Esophagus (tissue), 2 donors: Measurements from ENCODE around the gene CAPN10. TPM values are rescaled to one million over a fixed set of nuclear protein-coding genes. Genes with fewer than 3 reads are reported as not detected.

Experiments used
- H3K27ac ChIP-seq, 2 donors: one replicate each; pipeline ENCODE4 v1.5.1; 2013; ENCODE audit warnings: low read depth in 2 of 2, mild to moderate bottlenecking in 2 of 2, inconsistent platforms in 1 of 2, low read length in 1 of 2, moderate library complexity in 1 of 2
- H3K27me3 ChIP-seq, 2 donors: one replicate each; pipeline ENCODE4 v1.6.1; 2013; ENCODE audit warnings: low read length in 2 of 2, control low read depth in 1 of 2, mild to moderate bottlenecking in 1 of 2; ENCODE audit not compliant: insufficient read depth in 2 of 2, control insufficient read depth in 1 of 2
- H3K36me3 ChIP-seq, 2 donors: one replicate each; pipeline ENCODE4 v1.6.1; 2013; ENCODE audit warnings: low read length in 1 of 2; ENCODE audit not compliant: control insufficient read depth in 2 of 2, insufficient read depth in 2 of 2
- H3K4me1 ChIP-seq, 2 donors: one replicate each; pipeline ENCODE4 v1.6.1; 2013; ENCODE audit warnings: low read length in 1 of 2; ENCODE audit not compliant: control insufficient read depth in 2 of 2, insufficient read depth in 2 of 2
- H3K4me3 ChIP-seq, 2 donors: one replicate each; pipeline ENCODE4 v1.5.1; 2013; ENCODE audit warnings: low read length in 2 of 2, mild to moderate bottlenecking in 2 of 2, low read depth in 1 of 2, moderate library complexity in 1 of 2
- H3K9me3 ChIP-seq, 2 donors: one replicate each; pipeline ENCODE4 v1.6.1; 2013; ENCODE audit warnings: mild to moderate bottlenecking in 2 of 2, low read depth in 1 of 2, low read length in 1 of 2, moderate library complexity in 1 of 2; ENCODE audit not compliant: control insufficient read depth in 2 of 2, insufficient read depth in 1 of 2
- WGBS, 2 donors: extraction: QIAGEN DNeasy Blood & Tissue Kit; methylation state at CpG; one replicate each; pipeline ENCODE4 v1.1.7; 2013; 5-methylcytosine and 5-hydroxymethylcytosine counted together
- polyA plus RNA-seq, 2 donors: library from polyadenylated mRNA; stranded (reverse); fragments of 200-250 nt; gene quantifications; one replicate each; pipeline ENCODE4 v1.2.3, GENCODE V29; 2013
- donor health status: healthy with polysubstance abuse.
- donor health status: Bipolar disorder and iron deficiency.

The CAPN10 gene
- polyA plus RNA-seq, 2 donors: 17.5 to 28.4 TPM

- Histone ChIP-seq H3K4me3 (no peak overlapping the region), H3K27ac (peak overlapping the region in 1 of 2 donors; percentile 85), H3K9me3 (no peaks in the 10 kb centered on the region), H3K36me3 (peaks cover 4 to 55% of the 10 kb centered on the region in 2 donors), H3K27me3 (no peaks in the 10 kb centered on the region), H3K4me1 (peaks cover 19 to 50% of the 10 kb centered on the region in 2 donors)
- WGBS, 2 donors: 90 to 91% methylated on average over 37 of the region's 37 CpGs
These were observed 12.8 kb upstream of the CAPN10 start for GRCh38 chr2:240573516-240574385.

- Histone ChIP-seq H3K27me3 (no peaks in the 10 kb centered on the region), H3K4me1 (peaks cover 14 to 53% of the 10 kb centered on the region in 2 donors), H3K36me3 (peaks cover 4 to 55% of the 10 kb centered on the region in 2 donors), H3K4me3 (peak overlapping the region; percentile 12 to 18), H3K9me3 (no peaks in the 10 kb centered on the region), H3K27ac (peak overlapping the region; percentile 85 to 88)
- WGBS, 2 donors: 71 to 73% methylated on average over 20 to 21 of the region's 21 CpGs
These were observed 12.0 kb upstream of the CAPN10 start for GRCh38 chr2:240574386-240575100.

GRCh38 chr2:240575101-240575965 lies 11.2 kb upstream of the CAPN10 start:
- Histone ChIP-seq H3K9me3 (no peaks in the 10 kb centered on the region), H3K4me1 (peaks cover 7 to 51% of the 10 kb centered on the region in 2 donors), H3K36me3 (peaks cover 4 to 49% of the 10 kb centered on the region in 2 donors), H3K27ac (peak overlapping the region; percentile 85 to 88), H3K4me3 (peak overlapping the region in 1 of 2 donors; percentile 12), H3K27me3 (no peaks in the 10 kb centered on the region)
- 53 to 71% methylated on average over 22 to 23 of the region's 23 CpGs for WGBS, 2 donors

- H3K36me3 ChIP-seq: peaks cover 4 to 49% of the 10 kb centered on the region in 2 donors
- peaks cover 1 to 47% of the 10 kb centered on the region in 2 donors for H3K4me1 ChIP-seq
- H3K27ac ChIP-seq: peak overlapping the region; percentile 85 to 88
- H3K27me3 ChIP-seq: no peaks in the 10 kb centered on the region
- H3K9me3 ChIP-seq: no peaks in the 10 kb centered on the region
- 77 to 79% methylated on average over 6 of the region's 6 CpGs for WGBS, 2 donors
- no peak overlapping the region for H3K4me3 ChIP-seq
These were observed 10.5 kb upstream of the CAPN10 start for GRCh38 chr2:240576036-240576435.

- Histone ChIP-seq H3K36me3 (peaks cover 4 to 49% of the 10 kb centered on the region in 2 donors), H3K9me3 (no peaks in the 10 kb centered on the region)
- WGBS, 2 donors: 91 to 92% methylated on average over 31 to 32 of the region's 32 CpGs
These were observed 9.9 kb upstream of the CAPN10 start for GRCh38 chr2:240576436-240577205.

GRCh38 chr2:240577281-240578109 lies 9.0 kb upstream of the CAPN10 start:
- H3K4me3 ChIP-seq: no peak overlapping the region
- H3K27me3 ChIP-seq: no peaks in the 10 kb centered on the region
- no peaks in the 10 kb centered on the region for H3K9me3 ChIP-seq
- H3K27ac ChIP-seq: no peak overlapping the region
- H3K4me1 ChIP-seq: peaks cover 0 to 46% of the 10 kb centered on the region in 2 donors
- H3K36me3 ChIP-seq: peaks cover 4 to 46% of the 10 kb centered on the region in 2 donors
- WGBS, 2 donors: 88 to 92% methylated on average over 26 of the region's 26 CpGs

More at GRCh38 chr2:240576436-240577205, 9.9 kb upstream of the CAPN10 start:
- Histone ChIP-seq H3K27me3 (no peaks in the 10 kb centered on the region), H3K4me1 (peaks cover 0 to 46% of the 10 kb centered on the region in 2 donors), H3K27ac (peak overlapping the region in 1 of 2 donors; percentile 85), H3K4me3 (no peak overlapping the region)

GRCh38 chr2:240578110-240578450 lies 8.5 kb upstream of the CAPN10 start:
- Histone ChIP-seq H3K9me3 (no peaks in the 10 kb centered on the region), H3K4me3 (no peak overlapping the region), H3K4me1 (peaks cover 0 to 44% of the 10 kb centered on the region in 2 donors), H3K27me3 (no peaks in the 10 kb centered on the region), H3K27ac (no peak overlapping the region), H3K36me3 (peaks cover 4 to 44% of the 10 kb centered on the region in 2 donors)
- WGBS, 2 donors: 73 to 78% methylated on average over 9 of the region's 9 CpGs

GRCh38 chr2:240578488-240578887 lies 8.0 kb upstream of the CAPN10 start:
- Histone ChIP-seq H3K9me3 (no peaks in the 10 kb centered on the region), H3K4me3 (no peak overlapping the region), H3K36me3 (peaks cover 4 to 39% of the 10 kb centered on the region in 2 donors), H3K4me1 (peaks cover 0 to 39% of the 10 kb centered on the region in 2 donors), H3K27me3 (no peaks in the 10 kb centered on the region), H3K27ac (peak overlapping the region in 1 of 2 donors; percentile 51)
- WGBS, 2 donors: 89 to 92% methylated on average over 8 of the region's 8 CpGs
